ENCODE data around the gene CCDC144A.
"Not testable (repeated sequence)": the region's sequence is repeated elsewhere in the genome, so short reads cannot be mapped to it uniquely, and the experiment has no call there.

CCDC144A gene

DNA sequence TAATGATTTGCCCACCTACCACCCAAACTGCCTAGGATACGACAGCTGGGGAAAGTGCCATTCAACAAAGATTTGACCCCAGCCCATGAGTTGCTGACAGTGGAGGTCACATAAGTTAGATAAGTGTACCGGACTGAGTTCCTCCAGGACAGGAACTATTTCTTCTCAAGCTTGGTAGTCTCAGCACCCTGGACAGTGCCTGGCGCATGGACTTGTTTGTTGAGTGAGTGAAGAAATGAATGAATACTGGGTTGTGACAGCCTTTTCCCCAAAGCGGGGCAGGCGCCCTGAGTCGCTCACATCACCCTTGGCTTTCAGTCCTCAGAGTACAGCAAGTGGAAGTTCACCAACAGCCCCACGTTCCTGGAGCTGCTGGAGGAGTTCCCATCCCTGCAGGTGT lies 122.1 kb downstream of the CCDC144A start:
- peak; percentile 28 for DNase-seq (ENCODE audit: low read depth)
- H3K4me3 ChIP-seq (ENCODE audit: low read depth, low read length) = not testable (repeated sequence)

DNA sequence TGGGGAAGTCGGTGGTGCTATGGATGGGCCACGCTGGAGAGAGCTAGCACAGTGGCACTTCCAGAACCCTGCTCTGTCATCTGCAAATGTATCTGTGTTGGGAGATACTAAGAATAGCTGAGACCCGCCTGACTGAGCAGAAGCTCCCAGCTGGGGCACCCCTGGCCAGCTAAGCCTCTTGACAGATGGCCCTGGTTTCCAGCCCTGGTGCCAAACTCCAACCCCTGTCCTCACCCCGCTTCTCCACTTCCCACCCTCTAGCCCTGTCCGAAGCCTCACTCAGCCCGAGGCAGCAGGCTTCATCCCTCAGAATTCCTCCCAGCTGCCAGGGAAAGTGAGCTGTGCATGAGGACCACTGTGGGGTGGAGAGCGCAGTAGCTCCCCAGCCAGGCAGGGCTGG lies 124.4 kb downstream of the CCDC144A start:
- no peak for DNase-seq (ENCODE audit: low read depth)
- TF ChIP-seq, protein P1, sequence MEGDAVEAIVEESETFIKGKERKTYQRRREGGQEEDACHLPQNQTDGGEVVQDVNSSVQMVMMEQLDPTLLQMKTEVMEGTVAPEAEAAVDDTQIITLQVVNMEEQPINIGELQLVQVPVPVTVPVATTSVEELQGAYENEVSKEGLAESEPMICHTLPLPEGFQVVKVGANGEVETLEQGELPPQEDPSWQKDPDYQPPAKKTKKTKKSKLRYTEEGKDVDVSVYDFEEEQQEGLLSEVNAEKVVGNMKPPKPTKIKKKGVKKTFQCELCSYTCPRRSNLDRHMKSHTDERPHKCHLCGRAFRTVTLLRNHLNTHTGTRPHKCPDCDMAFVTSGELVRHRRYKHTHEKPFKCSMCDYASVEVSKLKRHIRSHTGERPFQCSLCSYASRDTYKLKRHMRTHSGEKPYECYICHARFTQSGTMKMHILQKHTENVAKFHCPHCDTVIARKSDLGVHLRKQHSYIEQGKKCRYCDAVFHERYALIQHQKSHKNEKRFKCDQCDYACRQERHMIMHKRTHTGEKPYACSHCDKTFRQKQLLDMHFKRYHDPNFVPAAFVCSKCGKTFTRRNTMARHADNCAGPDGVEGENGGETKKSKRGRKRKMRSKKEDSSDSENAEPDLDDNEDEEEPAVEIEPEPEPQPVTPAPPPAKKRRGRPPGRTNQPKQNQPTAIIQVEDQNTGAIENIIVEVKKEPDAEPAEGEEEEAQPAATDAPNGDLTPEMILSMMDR (IDR thresholded peaks at IDR 0.05; ENCODE audit: insufficient read depth, low read depth, low read length, missing control alignments) = no peak
- no peak overlapping the region for H3K4me3 ChIP-seq (ENCODE audit: low read depth, low read length)

DNA sequence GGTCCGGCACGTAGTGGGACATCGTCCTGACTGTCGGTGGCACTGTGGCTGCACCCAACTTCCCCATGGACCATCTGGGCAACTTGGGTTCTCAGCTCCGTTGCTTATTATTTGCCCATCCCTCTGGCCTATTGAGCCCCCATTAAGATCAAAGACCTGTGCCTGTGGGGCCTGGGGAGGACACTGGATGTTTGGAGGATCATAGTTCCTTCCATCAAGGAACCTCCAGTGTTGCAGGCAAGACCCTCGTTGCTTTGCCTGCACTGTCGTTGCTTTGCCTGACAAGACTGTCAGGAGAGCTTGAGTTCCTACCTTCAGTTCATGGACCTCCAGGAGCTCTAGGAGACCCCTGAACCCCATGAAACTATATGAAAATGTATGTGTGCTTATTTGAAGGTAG lies 127.2 kb downstream of the CCDC144A start:
- DNase-seq (ENCODE audit: low read depth) = no peak
- no peak overlapping the region for H3K4me3 ChIP-seq (ENCODE audit: low read depth, low read length)
- TF ChIP-seq, protein P1 (IDR thresholded peaks at IDR 0.05; ENCODE audit: insufficient read depth, low read depth, low read length, missing control alignments) = no peak

DNA sequence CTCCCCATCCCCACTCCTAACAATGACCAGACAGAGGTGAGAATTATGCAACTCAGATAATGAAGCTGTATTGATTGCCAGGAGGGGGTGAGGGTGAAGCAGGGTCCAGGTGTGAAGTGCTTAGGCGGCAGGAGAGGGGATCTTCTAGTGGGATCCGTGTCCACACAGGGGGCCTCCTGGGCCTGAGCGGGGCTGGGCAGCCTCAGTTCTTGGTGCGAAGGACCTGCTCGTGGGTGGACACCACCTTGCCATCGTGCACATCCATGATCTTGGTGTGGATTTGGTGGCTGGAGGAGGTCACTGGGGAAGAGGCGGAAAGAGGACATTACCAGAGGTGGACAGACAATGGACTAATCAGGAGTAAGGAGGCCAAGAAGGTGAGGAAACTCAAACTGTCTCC lies 127.9 kb downstream of the CCDC144A start:
- not testable (repeated sequence) for DNase-seq (ENCODE audit: low read depth); H3K4me3 ChIP-seq (ENCODE audit: low read depth, low read length)

DNA sequence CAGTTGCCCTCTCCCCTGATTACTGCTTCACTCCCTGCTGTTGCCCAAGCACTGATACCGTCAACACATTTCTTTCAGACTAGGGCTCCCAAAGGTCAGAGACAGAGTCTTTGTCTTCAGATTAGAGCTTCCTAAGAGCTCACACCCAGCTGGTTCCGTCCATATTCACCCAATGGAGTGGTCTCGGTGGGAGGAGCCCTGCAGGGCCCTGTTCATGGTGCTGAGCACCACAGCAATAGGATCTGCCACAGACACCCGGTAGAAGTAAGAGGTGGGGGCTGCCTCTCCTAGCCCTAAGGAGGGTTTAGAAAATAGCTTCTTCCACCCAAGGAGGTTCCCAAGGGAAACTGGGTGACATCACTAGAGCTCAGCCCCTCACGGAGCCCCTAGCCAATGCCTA lies 128.3 kb downstream of the CCDC144A start:
- H3K4me3 ChIP-seq (ENCODE audit: low read depth, low read length) = no peak overlapping the region
- no peak for DNase-seq (ENCODE audit: low read depth)
- TF ChIP-seq, protein P1 (IDR thresholded peaks at IDR 0.05; ENCODE audit: insufficient read depth, low read depth, low read length, missing control alignments) = no peak

DNA sequence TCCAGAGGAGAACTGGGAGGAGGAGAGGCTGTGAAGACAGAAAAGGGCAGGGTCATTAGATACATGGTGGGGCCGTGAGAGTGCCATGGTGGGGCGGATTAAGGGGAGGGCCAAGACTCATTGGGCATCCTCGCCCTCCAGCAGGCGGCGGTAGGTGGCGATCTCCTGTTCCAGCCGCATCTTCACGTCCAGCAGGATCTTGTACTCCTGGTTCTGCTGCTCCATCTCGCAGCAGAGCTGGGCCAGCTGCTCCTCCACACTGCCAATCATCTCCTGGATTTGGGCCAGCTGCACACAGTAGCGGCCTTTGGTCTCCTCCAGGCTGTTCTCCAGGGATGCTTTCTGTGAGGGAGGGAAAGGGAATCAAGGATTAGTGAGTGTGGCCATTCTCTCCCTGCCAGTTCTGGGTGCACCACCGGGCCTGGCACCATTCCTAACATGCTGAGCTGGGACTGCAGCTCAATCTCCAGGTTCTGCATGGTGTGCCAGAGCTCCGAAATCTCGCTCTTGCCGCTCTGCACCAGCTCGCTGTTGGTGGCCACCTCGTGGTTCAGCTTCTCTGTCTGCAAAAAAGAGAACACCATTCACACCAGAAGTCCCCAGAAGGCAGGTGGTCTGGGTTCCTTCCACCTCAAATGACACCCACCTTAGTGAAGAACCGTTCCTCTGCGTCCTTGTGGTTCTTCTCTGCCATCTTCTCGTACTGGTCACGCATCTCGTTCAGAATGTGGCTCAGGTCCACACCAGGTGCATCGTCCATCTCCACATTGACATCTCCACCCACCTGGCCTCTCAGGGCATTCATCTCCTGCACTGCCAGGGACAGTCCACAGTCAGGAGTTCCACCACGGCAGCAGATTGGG lies 129.0 kb downstream of the CCDC144A start:
- no peak overlapping the region for H3K4me3 ChIP-seq (ENCODE audit: low read depth, low read length)
- DNase-seq (ENCODE audit: low read depth) = no peak
- TF ChIP-seq, protein P1 (IDR thresholded peaks at IDR 0.05; ENCODE audit: insufficient read depth, low read depth, low read length, missing control alignments) = no peak

DNA sequence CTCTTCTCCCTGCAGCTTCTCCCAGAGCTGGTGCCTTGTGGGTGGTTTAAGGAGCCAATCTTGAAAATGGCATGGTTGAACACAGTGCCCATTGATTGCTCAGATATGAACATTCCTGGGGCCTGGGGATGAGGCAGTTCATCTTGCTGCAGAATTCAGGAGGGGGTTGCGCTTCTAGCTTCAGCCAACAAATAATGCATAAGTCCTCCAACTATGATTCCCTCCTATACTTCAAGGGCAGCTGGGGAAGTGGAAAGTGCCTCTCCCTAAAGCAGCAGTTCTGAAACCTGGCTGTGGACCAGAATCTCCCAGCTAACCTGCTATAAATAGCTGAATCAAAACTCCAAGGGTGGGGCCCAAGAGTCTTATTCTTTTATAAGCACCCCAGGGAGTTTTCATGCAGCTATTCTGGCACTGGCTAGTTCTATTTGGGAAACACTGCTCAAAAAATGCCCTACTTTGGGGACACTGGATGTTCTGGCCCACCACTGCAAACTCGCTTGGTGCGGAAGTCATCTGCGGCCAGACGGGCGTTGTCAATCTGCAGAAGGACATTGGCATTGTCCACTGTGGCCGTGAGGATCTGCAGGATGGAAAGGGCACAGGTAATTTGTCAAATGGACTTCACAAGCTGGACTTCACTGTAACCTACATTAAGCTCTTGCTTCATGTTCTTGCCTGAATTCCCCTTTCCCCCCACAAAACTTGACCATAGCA lies 130.3 kb downstream of the CCDC144A start:
- TF ChIP-seq, protein P1 (IDR thresholded peaks at IDR 0.05; ENCODE audit: insufficient read depth, low read depth, low read length, missing control alignments) = no peak
- no peak for DNase-seq (ENCODE audit: low read depth)
- no peak overlapping the region for H3K4me3 ChIP-seq (ENCODE audit: low read depth, low read length)

Measured in GM12865 (cell line).